Left lung (tissue), 10 donors: ENCODE measurements around the gene TRNT1. TPM values are rescaled to one million over a fixed set of nuclear protein-coding genes. Genes with fewer than 3 reads are reported as not detected.

Experiments used
- ATAC-seq: fragments of 200-7000 bp; cut with Tn5 transposase; one replicate; pipeline ENCODE4 v1.9.1; 2020; ENCODE audit warnings: moderate library complexity
- DNase-seq, 4 donors: peaks; one replicate each; pipeline ENCODE4 v3.0.0-alpha.2; 2013 to 2020
- H3K27ac ChIP-seq, 2 donors: fragments of 200-600 bp; sonication (generic) in 1 of 2; one replicate each; pipeline versions ENCODE4 v1.5.0 to v1.8.0; 2020 to 2021
- H3K27me3 ChIP-seq, 2 donors: fragments of 200-600 bp; sonication (generic) in 1 of 2; one replicate each; pipeline versions ENCODE4 v1.5.0 to v1.8.0; 2020 to 2021
- H3K36me3 ChIP-seq, 2 donors: fragments of 200-600 bp; sonication (generic) in 1 of 2; one replicate each; pipeline versions ENCODE4 v1.5.0 to v1.8.0; 2020 to 2021
- H3K4me1 ChIP-seq, 2 donors: fragments of 200-600 bp; one replicate each; pipeline ENCODE4 v1.8.0; 2021
- H3K4me3 ChIP-seq, 2 donors: fragments of 200-600 bp; sonication (generic) in 1 of 2; one replicate each; pipeline versions ENCODE4 v1.5.0 to v1.8.0; 2020 to 2021; ENCODE audit warnings: mild to moderate bottlenecking in 1 of 2
- H3K9me3 ChIP-seq, 2 donors: fragments of 200-600 bp; sonication (generic) in 1 of 2; one replicate each; pipeline versions ENCODE4 v1.5.0 to v1.8.0; 2020 to 2021
- CTCF ChIP-seq, 2 donors: fragments of 200-600 bp; sonication (generic) in 1 of 2; IDR thresholded peaks; one replicate each; pipeline versions ENCODE4 v1.5.0 to v1.8.0; 2021; ENCODE audit warnings: antibody characterized with exemption in 2 of 2
- intact Hi-C, 2 donors: fragments of 100-400 bp; cut with DNase I; formaldehyde crosslinking; loops; one replicate each; pipeline versions ENCODE4 v1.11.2 to v1.14.2; 2022
- polyA plus RNA-seq, 6 donors: library from polyadenylated mRNA; unstranded; fragments of 120-200 nt; gene quantifications; one replicate each; pipeline ENCODE4 v1.2.1, GENCODE V29; 2013; ENCODE audit not compliant: insufficient read length in 6 of 6
- total RNA-seq, 2 donors: library from RNA; stranded (reverse); fragmentation: NEBNext Ultra II Directional; extraction: Animal tissue kit (Norgen Biotek cat#: 25700); gene quantifications; one replicate each; pipeline ENCODE4 v1.2.1, GENCODE V29; 2021
- donor health status: DM: no; HTN: yes; CAD: no.
- donor health status: DM: no; HTN: no; CAD: no.

The TRNT1 gene
- total and polyA plus RNA-seq, 8 donors = 21.4 to 41.9 (median 37.0) TPM

- H3K4me1 ChIP-seq = peaks cover 0 to 11% of the 10 kb centered on the region in 2 donors
- ATAC-seq = no peak
- intact Hi-C loops = no loop called here
- DNase-seq = no peak
- peaks cover 0 to 77% of the 10 kb centered on the region in 2 donors for H3K36me3 ChIP-seq
- H3K4me3 ChIP-seq = no peak overlapping the region
- H3K27me3 ChIP-seq = no peaks in the 10 kb centered on the region
- TF ChIP-seq CTCF (IDR thresholded peaks at IDR 0.05) = no peak
- H3K27ac ChIP-seq = no peak overlapping the region
- no peaks in the 10 kb centered on the region for H3K9me3 ChIP-seq
Measured at GRCh38 chr3:3137526-3137925, 10.8 kb downstream of the TRNT1 start.

DNA sequence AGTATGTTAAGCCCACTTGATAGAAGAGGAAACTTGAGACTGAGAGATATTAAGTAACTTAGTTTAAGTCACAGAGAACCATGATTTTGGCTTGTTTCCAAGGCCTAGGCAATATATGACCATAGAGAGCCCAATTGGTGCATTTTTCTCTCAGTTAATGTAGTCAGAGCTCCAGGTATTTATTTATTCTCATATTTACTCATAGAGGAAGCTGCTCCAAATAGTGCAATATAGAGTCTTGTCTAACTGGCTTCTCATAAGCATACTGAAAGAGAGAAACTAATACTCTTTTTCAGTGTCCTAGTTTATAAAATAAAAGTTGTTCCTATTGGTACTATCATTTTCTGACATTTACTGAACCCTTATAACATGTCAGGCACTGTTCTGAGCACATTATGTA lies 15.2 kb downstream of the TRNT1 start:
- H3K27ac ChIP-seq = no peak overlapping the region
- peaks cover 0 to 3% of the 10 kb centered on the region in 2 donors for H3K4me1 ChIP-seq
- ATAC-seq (peak; percentile 31), DNase-seq (no peak)
- H3K9me3 ChIP-seq = no peaks in the 10 kb centered on the region
- intact Hi-C loops = no loop called here
- peaks cover 0 to 100% of the 10 kb centered on the region in 2 donors for H3K36me3 ChIP-seq
- no peaks in the 10 kb centered on the region for H3K27me3 ChIP-seq
- no peak for TF ChIP-seq CTCF (IDR thresholded peaks at IDR 0.05)
- H3K4me3 ChIP-seq = no peak overlapping the region

GRCh38 chr3:3145831-3146230 lies 19.1 kb downstream of the TRNT1 start:
- ATAC-seq (no peak), DNase-seq (no peak)
- no peak for TF ChIP-seq CTCF (IDR thresholded peaks at IDR 0.05)
- Histone ChIP-seq H3K9me3 (no peaks in the 10 kb centered on the region), H3K27ac (no peak overlapping the region), H3K4me1 (peaks cover 0 to 3% of the 10 kb centered on the region in 2 donors), H3K36me3 (peaks cover 0 to 99% of the 10 kb centered on the region in 2 donors), H3K4me3 (no peak overlapping the region), H3K27me3 (no peaks in the 10 kb centered on the region)
- intact Hi-C loops = no loop called here

- Histone ChIP-seq H3K36me3 (peaks cover 0 to 99% of the 10 kb centered on the region in 2 donors), H3K9me3 (no peaks in the 10 kb centered on the region), H3K27me3 (no peaks in the 10 kb centered on the region), H3K4me1 (no peaks in the 10 kb centered on the region), H3K27ac (peak overlapping the region in 1 of 2 donors; percentile 20), H3K4me3 (no peak overlapping the region)
- DNase-seq (no peak), ATAC-seq (no peak)
- TF ChIP-seq CTCF (IDR thresholded peaks at IDR 0.05) = no peak
- intact Hi-C loops = no loop called here
Measured at GRCh38 chr3:3149560-3149959, 22.8 kb downstream of the TRNT1 start.

GRCh38 chr3:3151513-3151912 lies 24.8 kb downstream of the TRNT1 start:
- no peak for TF ChIP-seq CTCF (IDR thresholded peaks at IDR 0.05)
- H3K9me3 ChIP-seq = no peaks in the 10 kb centered on the region
- H3K36me3 ChIP-seq = peaks cover 0 to 99% of the 10 kb centered on the region in 2 donors
- no peak overlapping the region for H3K27ac ChIP-seq
- DNase-seq = no peak
- no peaks in the 10 kb centered on the region for H3K27me3 ChIP-seq
- H3K4me3 ChIP-seq = no peak overlapping the region
- no peak for ATAC-seq
- intact Hi-C loops = no loop called here
- no peaks in the 10 kb centered on the region for H3K4me1 ChIP-seq
